ENCODE data around the gene PCDHB12. TPM values are rescaled to one million over a fixed set of nuclear protein-coding genes. Genes with fewer than 3 reads are reported as not detected.
"Not testable (repeated sequence)": the region's sequence is repeated elsewhere in the genome, so short reads cannot be mapped to it uniquely, and the experiment has no call there.

PCDHB12 gene
- total and polyA plus RNA-seq, 2 of the 13 experiments (the other 11 are each of a cell fraction or from before 2014, with no cell fraction given), result 0.03 to 0.04 TPM

DNA sequence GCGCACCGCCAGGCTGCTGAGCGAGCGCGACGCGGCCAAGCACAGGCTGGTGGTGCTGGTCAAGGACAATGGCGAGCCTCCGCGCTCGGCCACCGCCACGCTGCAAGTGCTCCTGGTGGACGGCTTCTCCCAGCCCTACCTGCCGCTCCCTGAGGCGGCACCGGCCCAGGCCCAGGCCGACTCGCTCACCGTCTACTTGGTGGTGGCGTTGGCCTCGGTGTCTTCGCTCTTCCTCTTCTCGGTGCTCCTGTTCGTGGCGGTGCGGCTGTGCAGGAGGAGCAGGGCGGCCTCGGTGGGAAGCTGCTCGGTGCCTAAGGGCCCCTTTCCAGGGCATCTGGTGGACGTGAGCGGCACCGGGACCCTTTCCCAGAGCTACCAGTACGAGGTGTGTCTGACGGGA lies 6.9 kb upstream of the PCDHB12 start:
- H3K4me1 ChIP-seq (ENCODE audit: insufficient read depth, low read length); ATAC-seq; CTCF ChIA-PET (ENCODE audit: low intra/inter-chr PET ratio, low total read pairs); H3K27ac ChIP-seq (ENCODE audit: extremely low read length, insufficient read depth, low read length); in situ Hi-C loops (cut with HindIII; ENCODE audit: extremely low pct_ligation_motif_present, low pct_unique_long_range_greater_than_20kb); DNase-seq (ENCODE audit: low spot score); intact Hi-C loops (cut with micrococcal nuclease; ENCODE audit: unreplicated experiment); H2AFZ ChIP-seq (ENCODE audit: low read length); H4K20me1 ChIP-seq (ENCODE audit: insufficient read depth, low read length); H3K36me3 ChIP-seq (replicated peaks in 1 of 2; ENCODE audit: control insufficient read depth in 1 of 2, insufficient read depth in 2 of 2, low read length in 2 of 2); H3K79me2 ChIP-seq (ENCODE audit: insufficient read depth, low read length); POLR2A ChIA-PET; H3K27me3 ChIP-seq (ENCODE audit: control insufficient read depth in 1 of 2, insufficient read depth in 2 of 2, low read length in 2 of 2); H3K4me2 ChIP-seq (ENCODE audit: low read depth, low read length); BruUV-seq (replicated peaks); H3K9ac ChIP-seq (ENCODE audit: insufficient read depth, low read depth, low read length); H3K4me3 ChIP-seq (replicated peaks in 1 of 3; ENCODE audit: insufficient read depth in 1 of 3, low read depth in 2 of 3, low read length in 3 of 3); FAIRE-seq: not testable (repeated sequence)
- H3K9me3 ChIP-seq (ENCODE audit: low read length), result peaks cover 13% of the 10 kb centered on the region
- 73% methylated on average over 23 of the region's 35 CpGs for WGBS (ENCODE audit: low lambda C conversion rate)

- H2AFZ ChIP-seq (ENCODE audit: low read length); H3K4me3 ChIP-seq (replicated peaks in 1 of 3; ENCODE audit: insufficient read depth in 1 of 3, low read depth in 2 of 3, low read length in 3 of 3); H3K27ac ChIP-seq (ENCODE audit: extremely low read length, insufficient read depth, low read length); intact Hi-C loops (cut with micrococcal nuclease; ENCODE audit: unreplicated experiment); H3K9me3 ChIP-seq (ENCODE audit: low read length); BruUV-seq (replicated peaks); H3K4me1 ChIP-seq (ENCODE audit: insufficient read depth, low read length); ATAC-seq; POLR2A ChIA-PET; H3K9ac ChIP-seq (ENCODE audit: insufficient read depth, low read depth, low read length); H3K4me2 ChIP-seq (ENCODE audit: low read depth, low read length); H4K20me1 ChIP-seq (ENCODE audit: insufficient read depth, low read length); FAIRE-seq; DNase-seq (ENCODE audit: low spot score); H3K27me3 ChIP-seq (ENCODE audit: control insufficient read depth in 1 of 2, insufficient read depth in 2 of 2, low read length in 2 of 2); in situ Hi-C loops (cut with HindIII; ENCODE audit: extremely low pct_ligation_motif_present, low pct_unique_long_range_greater_than_20kb); H3K79me2 ChIP-seq (ENCODE audit: insufficient read depth, low read length); H3K36me3 ChIP-seq (replicated peaks in 1 of 2; ENCODE audit: control insufficient read depth in 1 of 2, insufficient read depth in 2 of 2, low read length in 2 of 2); CTCF ChIA-PET (ENCODE audit: low intra/inter-chr PET ratio, low total read pairs): not testable (repeated sequence)
- WGBS (ENCODE audit: low lambda C conversion rate), result 80% methylated on average over 26 of the region's 39 CpGs
Observed at GRCh38 chr5:141210281-141210680, 1.8 kb downstream of the PCDHB12 start.

DNA sequence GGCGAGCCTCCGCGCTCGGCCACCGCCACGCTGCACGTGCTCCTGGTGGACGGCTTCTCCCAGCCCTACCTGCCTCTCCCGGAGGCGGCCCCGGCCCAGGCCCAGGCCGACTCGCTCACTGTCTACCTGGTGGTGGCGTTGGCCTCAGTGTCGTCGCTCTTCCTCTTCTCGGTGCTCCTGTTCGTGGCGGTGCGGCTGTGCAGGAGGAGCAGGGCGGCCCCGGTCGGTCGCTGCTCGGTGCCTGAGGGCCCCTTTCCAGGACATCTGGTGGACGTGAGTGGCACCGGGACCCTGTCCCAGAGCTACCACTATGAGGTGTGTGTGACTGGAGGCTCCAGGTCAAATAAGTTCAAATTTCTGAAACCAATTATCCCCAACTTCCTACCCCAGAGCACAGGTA lies 2.3 kb downstream of the PCDHB12 start:
- intact Hi-C loops (cut with micrococcal nuclease; ENCODE audit: unreplicated experiment); in situ Hi-C loops (cut with HindIII; ENCODE audit: extremely low pct_ligation_motif_present, low pct_unique_long_range_greater_than_20kb); FAIRE-seq: not testable (repeated sequence)

More for the DNA sequence above, 2.3 kb downstream of the PCDHB12 start:
- H3K79me2 ChIP-seq (ENCODE audit: insufficient read depth, low read length); H3K27me3 ChIP-seq (ENCODE audit: control insufficient read depth in 1 of 2, insufficient read depth in 2 of 2, low read length in 2 of 2); H4K20me1 ChIP-seq (ENCODE audit: insufficient read depth, low read length); H3K4me1 ChIP-seq (ENCODE audit: insufficient read depth, low read length); H3K27ac ChIP-seq (ENCODE audit: extremely low read length, insufficient read depth, low read length); ATAC-seq; H3K4me3 ChIP-seq (replicated peaks in 1 of 3; ENCODE audit: insufficient read depth in 1 of 3, low read depth in 2 of 3, low read length in 3 of 3); H3K4me2 ChIP-seq (ENCODE audit: low read depth, low read length); CTCF ChIA-PET (ENCODE audit: low intra/inter-chr PET ratio, low total read pairs); H2AFZ ChIP-seq (ENCODE audit: low read length); H3K36me3 ChIP-seq (replicated peaks in 1 of 2; ENCODE audit: control insufficient read depth in 1 of 2, insufficient read depth in 2 of 2, low read length in 2 of 2); BruUV-seq (replicated peaks); H3K9me3 ChIP-seq (ENCODE audit: low read length); H3K9ac ChIP-seq (ENCODE audit: insufficient read depth, low read depth, low read length); DNase-seq (ENCODE audit: low spot score); POLR2A ChIA-PET: not testable (repeated sequence)
- WGBS (ENCODE audit: low lambda C conversion rate), result 55% methylated on average over 22 of the region's 27 CpGs
